Right lobe of liver (tissue), 6 donors: ENCODE measurements around the gene BPGM. TPM values are rescaled to one million over a fixed set of nuclear protein-coding genes. Genes with fewer than 3 reads are reported as not detected.

ENCODE experiments used
- ATAC-seq, 4 donors: fragments of 200-7000 bp; cut with Tn5 transposase; one replicate each; pipeline ENCODE4 v1.9.1; 2020; ENCODE audit warnings: mild to moderate bottlenecking in 4 of 4, moderate library complexity in 4 of 4
- DNase-seq, 3 donors: peaks; one replicate each; pipeline ENCODE4 v3.0.0-alpha.2; 2020
- H3K27ac ChIP-seq, 3 donors: fragments of 200-600 bp; one replicate each; pipeline ENCODE4 v1.8.0; 2022
- H3K27me3 ChIP-seq, 2 donors: fragments of 200-600 bp; one replicate each; pipeline ENCODE4 v1.8.0; 2022
- H3K36me3 ChIP-seq, 4 donors: fragments of 200-600 bp; sonication (generic) in 1 of 4; one replicate each; pipeline versions ENCODE4 v1.5.1 to v1.8.0; 2017 to 2022; ENCODE audit warnings: control low read depth in 1 of 4
- H3K4me1 ChIP-seq, 4 donors: fragments of 200-600 bp; sonication (generic) in 1 of 4; one replicate each; pipeline versions ENCODE4 v1.5.1 to v1.8.0; 2017 to 2022; ENCODE audit warnings: control low read depth in 1 of 4
- H3K4me3 ChIP-seq, 3 donors: fragments of 200-600 bp; one replicate each; pipeline ENCODE4 v1.8.0; 2022
- H3K9me3 ChIP-seq, 4 donors: fragments of 200-600 bp; sonication (generic) in 1 of 4; one replicate each; pipeline versions ENCODE4 v1.5.1 to v1.8.0; 2017 to 2022; ENCODE audit warnings: control low read depth in 1 of 4
- POLR2A ChIP-seq: fragments of 450-650 bp; IDR thresholded peaks from one replicate; pipeline ENCODE4 v1.6.1; 2017; ENCODE audit warnings: antibody characterized with exemption, mild to moderate bottlenecking
- WGBS: methylation state at CpG from one replicate; pipeline ENCODE4 v1.1.6; 2018; ENCODE audit warnings: low coverage, low lambda C conversion rate; ENCODE audit not compliant: insufficient coverage; ENCODE audit errors: missing lambda C conversion rate; 5-methylcytosine and 5-hydroxymethylcytosine counted together
- intact Hi-C, 2 donors: fragments of 100-400 bp; cut with DNase I; formaldehyde crosslinking; loops; one replicate each; pipeline versions ENCODE4 v1.11.2 to v1.14.1; 2022
- total RNA-seq, 6 experiments: library from RNA; depleted of rRNA in 2 of 6; stranded (reverse); fragments of >200 nt in 2 of 6; fragmentation: NEBNext Ultra II Directional in 3 of 6; extraction: Animal tissue kit (Norgen Biotek cat#: 25700) in 3 of 6; gene quantifications; one replicate each; pipeline versions ENCODE4 v1.1.0 to v1.2.4, GENCODE V29; 2016 to 2023
- TF ChIP-seq, protein P1 (sequence below), 4 donors: fragments of 200-600 bp in 3 of 4; fragments of 450-650 bp in 1 of 4; IDR thresholded peaks; one replicate each; pipeline versions ENCODE4 v1.5.1 to v1.8.0; 2016 to 2022; ENCODE audit warnings: antibody characterized with exemption in 4 of 4, mild to moderate bottlenecking in 2 of 4
- donor health status: DM: no; HTN: yes; CAD: no.
- donor health status: DM: no; HTN: no; CAD: no.
- donor health status: DM: no; HTN: no; CAD: no.
- donor health status: DM: no; HTN: yes; CAD: no.
- donor health status: DM: no; HTN: yes; CAD: no.

Gene BPGM
- total RNA-seq, 6 experiments from 2014 or later: 5.9 to 10.9 (median 7.3) TPM

DNA sequence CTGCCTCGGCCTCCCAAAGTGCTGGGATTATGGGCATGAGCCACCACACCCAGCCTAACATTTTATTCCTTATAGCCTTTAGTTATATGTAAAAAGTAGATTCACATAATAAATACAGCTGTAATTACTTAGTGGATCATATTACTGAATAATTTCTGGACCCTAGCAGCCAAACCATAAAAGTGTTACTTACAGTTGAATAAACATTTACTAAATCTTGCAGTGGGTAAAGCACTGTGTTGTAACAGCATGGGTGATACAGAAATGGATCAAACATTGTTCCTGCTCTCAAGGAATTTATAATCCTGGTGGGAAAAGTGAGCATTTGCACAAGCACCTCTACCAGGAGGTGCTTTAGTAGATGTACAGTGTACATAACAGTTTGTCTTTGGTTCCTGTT lies 25.0 kb downstream of the BPGM start:
- ATAC-seq (no peak), DNase-seq (no peak)
- Histone ChIP-seq H3K4me3 (no peak overlapping the region), H3K4me1 (no peaks in the 10 kb centered on the region), H3K27ac (no peak overlapping the region), H3K9me3 (no peaks in the 10 kb centered on the region), H3K36me3 (peaks cover 0 to under 1% (median 0%) of the 10 kb centered on the region in 4 donors), H3K27me3 (no peaks in the 10 kb centered on the region)
- intact Hi-C loops: no loop called here
- TF ChIP-seq, protein P1, sequence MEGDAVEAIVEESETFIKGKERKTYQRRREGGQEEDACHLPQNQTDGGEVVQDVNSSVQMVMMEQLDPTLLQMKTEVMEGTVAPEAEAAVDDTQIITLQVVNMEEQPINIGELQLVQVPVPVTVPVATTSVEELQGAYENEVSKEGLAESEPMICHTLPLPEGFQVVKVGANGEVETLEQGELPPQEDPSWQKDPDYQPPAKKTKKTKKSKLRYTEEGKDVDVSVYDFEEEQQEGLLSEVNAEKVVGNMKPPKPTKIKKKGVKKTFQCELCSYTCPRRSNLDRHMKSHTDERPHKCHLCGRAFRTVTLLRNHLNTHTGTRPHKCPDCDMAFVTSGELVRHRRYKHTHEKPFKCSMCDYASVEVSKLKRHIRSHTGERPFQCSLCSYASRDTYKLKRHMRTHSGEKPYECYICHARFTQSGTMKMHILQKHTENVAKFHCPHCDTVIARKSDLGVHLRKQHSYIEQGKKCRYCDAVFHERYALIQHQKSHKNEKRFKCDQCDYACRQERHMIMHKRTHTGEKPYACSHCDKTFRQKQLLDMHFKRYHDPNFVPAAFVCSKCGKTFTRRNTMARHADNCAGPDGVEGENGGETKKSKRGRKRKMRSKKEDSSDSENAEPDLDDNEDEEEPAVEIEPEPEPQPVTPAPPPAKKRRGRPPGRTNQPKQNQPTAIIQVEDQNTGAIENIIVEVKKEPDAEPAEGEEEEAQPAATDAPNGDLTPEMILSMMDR (IDR thresholded peaks at IDR 0.05): no peak
- no peak for TF ChIP-seq POLR2A
- WGBS: 100% methylated on average over 1 of the region's 1 CpG

DNA sequence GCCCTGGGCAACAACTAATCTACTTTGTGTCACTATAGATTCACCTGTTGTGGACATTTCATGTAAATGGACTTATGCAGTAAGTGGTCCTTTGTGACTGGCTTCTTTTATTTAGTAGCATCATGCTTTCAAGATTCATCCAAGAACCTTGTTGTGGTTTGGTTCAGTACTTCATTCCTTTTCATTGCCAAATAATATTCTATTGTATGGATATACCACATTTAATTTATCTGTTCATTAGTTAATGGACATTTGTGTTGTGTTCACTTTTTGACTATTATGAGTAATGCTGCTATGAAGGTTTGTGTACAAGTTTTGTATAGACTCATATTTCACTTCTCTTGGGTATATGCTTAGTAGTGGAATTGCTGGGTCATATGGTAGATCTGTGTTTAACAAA lies 27.8 kb downstream of the BPGM start:
- Histone ChIP-seq H3K4me1 (no peaks in the 10 kb centered on the region), H3K4me3 (no peak overlapping the region), H3K27ac (no peak overlapping the region), H3K27me3 (no peaks in the 10 kb centered on the region), H3K36me3 (peaks cover 0 to 6% (median 0%) of the 10 kb centered on the region in 4 donors), H3K9me3 (no peaks in the 10 kb centered on the region)
- ATAC-seq (no peak), DNase-seq (no peak)
- intact Hi-C loops: no loop called here
- TF ChIP-seq, protein P1 (IDR thresholded peaks at IDR 0.05): no peak
- no peak for TF ChIP-seq POLR2A

DNA sequence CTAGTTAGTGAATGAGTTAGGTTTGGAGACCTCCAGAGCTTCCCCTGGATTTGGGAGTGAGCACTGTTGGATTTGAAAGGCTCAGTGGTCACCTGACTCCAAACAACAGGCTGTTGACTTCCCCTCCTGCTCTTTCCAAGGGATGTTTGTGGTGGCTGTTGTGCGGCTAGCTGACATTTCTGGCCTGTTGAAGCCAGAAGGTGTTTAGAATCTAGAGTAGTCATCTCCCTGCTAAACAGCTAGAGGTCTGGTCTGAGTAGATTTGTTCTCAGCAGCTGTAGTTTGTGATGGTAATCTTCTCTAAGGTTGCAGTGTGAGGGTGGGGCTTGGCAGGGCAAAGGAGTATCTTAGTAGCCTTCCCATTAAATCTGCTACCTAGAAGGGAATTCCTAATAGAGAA lies 30.1 kb downstream of the BPGM start:
- H3K4me3 ChIP-seq: no peak overlapping the region
- TF ChIP-seq POLR2A: no peak
- TF ChIP-seq, protein P1 (IDR thresholded peaks at IDR 0.05): no peak
- ATAC-seq: no peak
- H3K4me1 ChIP-seq: no peaks in the 10 kb centered on the region
- intact Hi-C loops: no loop called here
- H3K27ac ChIP-seq: no peak overlapping the region
- H3K9me3 ChIP-seq: no peaks in the 10 kb centered on the region
- WGBS: 100% methylated on average over 1 of the region's 1 CpG
- no peaks in the 10 kb centered on the region for H3K27me3 ChIP-seq
- no peak for DNase-seq
- H3K36me3 ChIP-seq: peaks cover 0 to 9% (median 0%) of the 10 kb centered on the region in 4 donors

DNA sequence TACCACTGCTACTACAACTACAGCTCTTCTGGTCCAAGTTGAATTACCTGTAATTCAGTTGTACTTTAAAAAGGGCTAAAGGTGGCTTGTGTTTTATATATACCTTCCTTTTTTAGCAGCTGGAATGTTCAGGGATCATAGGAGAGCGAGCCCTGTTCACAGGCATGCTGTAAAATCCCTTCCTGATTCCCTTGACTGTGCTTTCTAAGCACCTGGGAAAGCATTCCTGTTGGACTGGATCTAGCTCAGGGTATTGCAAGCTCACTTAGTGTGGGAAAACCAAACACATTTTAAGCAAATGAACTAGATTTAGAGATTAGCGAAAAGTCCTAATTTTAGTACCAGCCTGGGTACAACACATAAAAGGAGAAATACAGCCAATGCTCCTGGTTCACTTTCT lies 31.5 kb downstream of the BPGM start:
- no peak for DNase-seq
- ATAC-seq: no peak
- Histone ChIP-seq H3K27me3 (no peaks in the 10 kb centered on the region), H3K4me1 (no peaks in the 10 kb centered on the region), H3K27ac (no peak overlapping the region), H3K9me3 (no peaks in the 10 kb centered on the region), H3K36me3 (peaks cover 0 to 9% (median 0%) of the 10 kb centered on the region in 4 donors), H3K4me3 (no peak overlapping the region)
- intact Hi-C loops: no loop called here
- TF ChIP-seq POLR2A: no peak
- TF ChIP-seq, protein P1 (IDR thresholded peaks at IDR 0.05): no peak
- WGBS: 83% methylated on average over 2 of the region's 2 CpGs

DNA sequence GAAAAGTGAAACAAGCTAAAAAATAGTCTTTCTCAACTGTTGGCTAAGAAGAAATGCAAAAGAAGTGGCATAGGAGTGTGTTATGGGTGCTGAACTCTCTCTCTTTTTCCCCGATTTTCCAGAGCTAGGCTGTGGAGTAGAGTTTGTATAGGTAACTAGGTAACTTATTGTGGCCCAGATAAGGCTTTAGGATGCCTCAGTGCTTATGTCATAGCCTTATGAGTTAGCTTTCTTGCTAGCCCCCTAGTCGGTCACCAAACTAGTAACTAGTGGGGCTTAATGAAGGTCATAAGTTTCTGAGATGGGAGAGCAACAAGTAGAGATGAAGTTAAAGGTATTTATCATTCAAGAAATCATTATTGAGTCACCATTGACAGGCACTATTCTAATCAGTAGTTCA lies 32.4 kb downstream of the BPGM start:
- TF ChIP-seq, protein P1 (IDR thresholded peaks at IDR 0.05): no peak
- no peak for TF ChIP-seq POLR2A
- intact Hi-C loops: no loop called here
- H3K9me3 ChIP-seq: no peaks in the 10 kb centered on the region
- no peaks in the 10 kb centered on the region for H3K4me1 ChIP-seq
- ATAC-seq (no peak), DNase-seq (no peak)
- WGBS: 83% methylated on average over 2 of the region's 2 CpGs
- no peak overlapping the region for H3K4me3 ChIP-seq
- H3K27me3 ChIP-seq: no peaks in the 10 kb centered on the region
- H3K36me3 ChIP-seq: peaks cover 0 to 9% (median 0%) of the 10 kb centered on the region in 4 donors
- H3K27ac ChIP-seq: no peak overlapping the region
